Mesenchymal stem cell (in vitro differentiated cells and primary cell): Measurements from ENCODE around the gene SUPT20HL2.

Source experiments
- DNase-seq: peaks from one replicate; pipeline ENCODE4 v3.0.0-alpha.2; 2013
- H2AFZ ChIP-seq: one replicate; pipeline ENCODE4 v1.6.1; 2013; ENCODE audit warnings: low read depth, mild to moderate bottlenecking, control low read depth, inconsistent platforms, low read length, moderate library complexity
- H2AK5ac ChIP-seq: 2 replicates; pipeline ENCODE4 v1.6.1; 2013; ENCODE audit warnings: low read length, moderate library complexity, mild to moderate bottlenecking, inconsistent platforms; ENCODE audit not compliant: severe bottlenecking
- H2BK120ac ChIP-seq: one replicate; pipeline ENCODE4 v1.6.1; 2013; ENCODE audit warnings: low read depth, mild to moderate bottlenecking, inconsistent platforms, low read length, moderate library complexity
- H2BK12ac ChIP-seq, 2 experiments: one replicate each; pipeline ENCODE4 v1.6.1; 2013; ENCODE audit warnings: inconsistent platforms in 2 of 2, low read length in 2 of 2, mild to moderate bottlenecking in 2 of 2, moderate library complexity in 2 of 2, control low read depth in 1 of 2
- H2BK15ac ChIP-seq: one replicate; pipeline ENCODE4 v1.6.1; 2013; ENCODE audit warnings: mild to moderate bottlenecking, low read depth, inconsistent platforms; ENCODE audit not compliant: poor library complexity, severe bottlenecking
- H2BK5ac ChIP-seq: 2 replicates; pipeline ENCODE4 v1.6.1; 2013; ENCODE audit warnings: low read depth, mild to moderate bottlenecking, low read length, control low read depth, inconsistent platforms; ENCODE audit not compliant: poor library complexity, severe bottlenecking
- H3K14ac ChIP-seq, 2 experiments: one replicate each; pipeline ENCODE4 v1.6.1; 2013; ENCODE audit warnings: inconsistent platforms in 2 of 2, low read length in 2 of 2, control low read depth in 1 of 2, mild to moderate bottlenecking in 1 of 2, moderate library complexity in 1 of 2
- H3K18ac ChIP-seq, 2 experiments: one replicate each; pipeline ENCODE4 v1.6.1; 2013; ENCODE audit warnings: inconsistent platforms in 2 of 2, low read length in 2 of 2, control low read depth in 1 of 2, low read depth in 1 of 2, mild to moderate bottlenecking in 1 of 2
- H3K23ac ChIP-seq, 2 experiments: one replicate each; pipeline ENCODE4 v1.6.1; 2013; ENCODE audit warnings: inconsistent platforms in 2 of 2, low read length in 2 of 2, mild to moderate bottlenecking in 2 of 2, moderate library complexity in 2 of 2, control low read depth in 1 of 2
- H3K27ac ChIP-seq: 2 replicates; pipeline ENCODE4 v1.5.1; 2013; ENCODE audit warnings: mild to moderate bottlenecking, moderate library complexity, low read length, control low read depth, inconsistent platforms; ENCODE audit not compliant: poor library complexity, severe bottlenecking
- H3K27me3 ChIP-seq, 2 experiments: 2 replicates each; pipeline versions ENCODE4 v1.6.1 to v1.7.0; 2013; ENCODE audit warnings: low read length in 2 of 2, mild to moderate bottlenecking in 2 of 2, moderate library complexity in 2 of 2, control low read depth in 1 of 2, inconsistent platforms in 1 of 2; ENCODE audit not compliant: control insufficient read depth in 1 of 2, insufficient read depth in 1 of 2
- H3K36me3 ChIP-seq, 2 experiments: 2 replicates each; pipeline versions ENCODE4 v1.6.1 to v1.7.0; 2013; ENCODE audit warnings: low read length in 2 of 2, control low read depth in 1 of 2, inconsistent platforms in 1 of 2, low read depth in 1 of 2, mild to moderate bottlenecking in 1 of 2; ENCODE audit not compliant: insufficient read depth in 2 of 2, control insufficient read depth in 1 of 2
- H3K4ac ChIP-seq, 2 experiments: one replicate each; pipeline ENCODE4 v1.6.1; 2013; ENCODE audit warnings: inconsistent platforms in 2 of 2, low read length in 2 of 2, mild to moderate bottlenecking in 2 of 2, moderate library complexity in 2 of 2, control low read depth in 1 of 2, low read depth in 1 of 2
- H3K4me1 ChIP-seq: 2 replicates; pipeline ENCODE4 v1.6.1; 2013; ENCODE audit warnings: low read depth, low read length, control low read depth; ENCODE audit not compliant: control insufficient read depth, insufficient read depth
- H3K4me2 ChIP-seq: 2 replicates; pipeline ENCODE4 v1.6.1; 2013; ENCODE audit warnings: low read length, mild to moderate bottlenecking, inconsistent platforms; ENCODE audit not compliant: poor library complexity, severe bottlenecking
- H3K4me3 ChIP-seq, 2 experiments: 2 replicates each; pipeline versions ENCODE4 v1.5.1 to v1.7.0; 2013; ENCODE audit warnings: low read length in 2 of 2, mild to moderate bottlenecking in 2 of 2, control low read depth in 1 of 2, low read depth in 1 of 2; ENCODE audit not compliant: insufficient read depth in 1 of 2
- H3K79me1 ChIP-seq: replicated peaks from 2 replicates; pipeline ENCODE4 v1.6.1; 2013; ENCODE audit warnings: mild to moderate bottlenecking, control low read depth, low read length, inconsistent platforms; ENCODE audit not compliant: poor library complexity, severe bottlenecking
- H3K9ac ChIP-seq: 2 replicates; pipeline ENCODE4 v1.7.0; 2013; ENCODE audit warnings: mild to moderate bottlenecking, low read length, moderate library complexity
- H3K9me3 ChIP-seq: 2 replicates; pipeline ENCODE4 v1.7.0; 2013; ENCODE audit warnings: mild to moderate bottlenecking, low read length; ENCODE audit not compliant: control insufficient read depth
- H4K8ac ChIP-seq: one replicate; pipeline ENCODE4 v1.6.1; 2013; ENCODE audit warnings: inconsistent platforms, mild to moderate bottlenecking, low read length, moderate library complexity
- H4K91ac ChIP-seq: one replicate; pipeline ENCODE4 v1.6.1; 2013; ENCODE audit warnings: mild to moderate bottlenecking, low read length, inconsistent platforms
- WGBS: methylation state at CpG from one replicate; pipeline ENCODE4 v1.1.7; 2013; ENCODE audit warnings: mixed read lengths; 5-methylcytosine and 5-hydroxymethylcytosine counted together

SUPT20HL2 gene

GRCh38 chrX:24298191-24298590, 15.7 kb downstream of the SUPT20HL2 start:
- Histone ChIP-seq H3K4me1 (peaks cover 2% of the 10 kb centered on the region), H3K36me3 (no peaks in the 10 kb centered on the region), H3K14ac (no peak overlapping the region), H3K23ac (no peak overlapping the region), H3K4ac (no peak overlapping the region), H2AFZ (no peak overlapping the region), H2BK12ac (no peak overlapping the region), H2BK5ac (no peak overlapping the region), H2AK5ac (no peak overlapping the region), H3K79me1 (no peaks in the 10 kb centered on the region), H3K4me2 (no peak overlapping the region), H4K91ac (no peak overlapping the region), H2BK15ac (no peak overlapping the region), H3K27ac (no peak overlapping the region), H3K4me3 (no peak overlapping the region), H2BK120ac (no peak overlapping the region), H3K18ac (no peak overlapping the region), H3K27me3 (peaks cover 0 to 20% of the 10 kb centered on the region in 2 experiments), H3K9me3 (no peaks in the 10 kb centered on the region), H3K9ac (no peak overlapping the region), H4K8ac (no peak overlapping the region)
- peak; percentile 4 for DNase-seq
- WGBS, result 61% methylated on average over 3 of the region's 3 CpGs

- Histone ChIP-seq H3K9me3 (no peaks in the 10 kb centered on the region), H2BK120ac (no peak overlapping the region), H2AK5ac (no peak overlapping the region), H4K8ac (no peak overlapping the region), H3K14ac (no peak overlapping the region), H2AFZ (no peak overlapping the region), H3K4me3 (no peak overlapping the region), H3K27me3 (peaks cover 0 to 38% of the 10 kb centered on the region in 2 experiments), H3K9ac (no peak overlapping the region), H2BK12ac (no peak overlapping the region), H2BK15ac (no peak overlapping the region), H3K4me1 (peaks cover 2% of the 10 kb centered on the region), H3K23ac (no peak overlapping the region), H2BK5ac (no peak overlapping the region), H3K4me2 (no peak overlapping the region), H3K27ac (no peak overlapping the region), H3K36me3 (no peaks in the 10 kb centered on the region), H3K18ac (no peak overlapping the region), H3K4ac (no peak overlapping the region), H4K91ac (no peak overlapping the region), H3K79me1 (no peaks in the 10 kb centered on the region)
- DNase-seq, result peak; percentile 6
- 58% methylated on average over 10 of the region's 13 CpGs for WGBS
These were observed 19.2 kb downstream of the SUPT20HL2 start for GRCh38 chrX:24294619-24295018.

DNA sequence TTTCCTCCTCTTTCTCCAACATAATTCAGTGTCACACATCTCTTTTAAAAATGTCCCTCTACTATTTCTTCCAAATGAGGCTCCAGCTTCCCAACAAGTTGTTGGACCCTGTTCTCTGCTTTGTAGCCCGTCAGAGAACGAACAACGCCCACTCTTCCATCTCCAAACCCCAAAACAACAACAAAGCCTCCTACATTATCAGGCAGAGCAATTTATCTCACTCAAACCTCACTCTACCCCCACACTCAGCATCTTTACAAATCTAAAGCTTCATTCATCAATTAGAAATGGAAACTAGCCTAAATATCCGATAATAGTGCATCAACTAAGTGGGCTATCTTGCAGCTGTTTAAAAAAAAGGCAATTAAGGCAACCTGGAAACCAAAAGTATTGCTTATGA, 20.5 kb downstream of the SUPT20HL2 start:
- no peak overlapping the region for H3K23ac ChIP-seq
- DNase-seq, result no peak
- H3K79me1 ChIP-seq, result no peaks in the 10 kb centered on the region
- no peak overlapping the region for H3K14ac ChIP-seq
- no peak overlapping the region for H3K18ac ChIP-seq
- no peak overlapping the region for H3K4ac ChIP-seq
- H3K27ac ChIP-seq, result no peak overlapping the region
- no peak overlapping the region for H2AK5ac ChIP-seq
- peaks cover 2% of the 10 kb centered on the region for H3K4me1 ChIP-seq
- no peak overlapping the region for H2AFZ ChIP-seq
- H2BK12ac ChIP-seq, result no peak overlapping the region
- H2BK15ac ChIP-seq, result no peak overlapping the region
- no peak overlapping the region for H2BK5ac ChIP-seq
- no peak overlapping the region for H2BK120ac ChIP-seq
- no peak overlapping the region for H3K9ac ChIP-seq
- no peak overlapping the region for H3K4me2 ChIP-seq
- peaks cover 0 to 39% of the 10 kb centered on the region in 2 experiments for H3K27me3 ChIP-seq
- no peaks in the 10 kb centered on the region for H3K9me3 ChIP-seq
- 81% methylated on average over 3 of the region's 4 CpGs for WGBS
- no peaks in the 10 kb centered on the region for H3K36me3 ChIP-seq
- H4K91ac ChIP-seq, result no peak overlapping the region
- H3K4me3 ChIP-seq, result no peak overlapping the region
- H4K8ac ChIP-seq, result no peak overlapping the region

GRCh38 chrX:24292353-24292752, 21.5 kb downstream of the SUPT20HL2 start:
- no peak overlapping the region for H3K18ac ChIP-seq
- no peak overlapping the region for H4K8ac ChIP-seq
- no peak overlapping the region for H3K9ac ChIP-seq
- no peak overlapping the region for H4K91ac ChIP-seq
- no peak overlapping the region for H2BK5ac ChIP-seq
- no peak overlapping the region for H3K4me2 ChIP-seq
- no peak overlapping the region for H3K14ac ChIP-seq
- no peak overlapping the region for H2BK120ac ChIP-seq
- no peak for DNase-seq
- H3K4me1 ChIP-seq, result no peaks in the 10 kb centered on the region
- no peaks in the 10 kb centered on the region for H3K9me3 ChIP-seq
- 62% methylated on average over 4 of the region's 4 CpGs for WGBS
- no peak overlapping the region for H3K4ac ChIP-seq
- no peak overlapping the region for H2AK5ac ChIP-seq
- no peak overlapping the region for H3K4me3 ChIP-seq
- no peaks in the 10 kb centered on the region for H3K36me3 ChIP-seq
- H2BK15ac ChIP-seq, result no peak overlapping the region
- no peak overlapping the region for H2AFZ ChIP-seq
- no peak overlapping the region for H2BK12ac ChIP-seq
- no peak overlapping the region for H3K23ac ChIP-seq
- H3K27ac ChIP-seq, result no peak overlapping the region
- peaks cover 0 to 39% of the 10 kb centered on the region in 2 experiments for H3K27me3 ChIP-seq
- no peaks in the 10 kb centered on the region for H3K79me1 ChIP-seq
